ENCODE results near the gene ATF3.
"Not testable (repeated sequence)": the region's sequence is repeated elsewhere in the genome, so short reads cannot be mapped to it uniquely, and the experiment has no call there.

DNA sequence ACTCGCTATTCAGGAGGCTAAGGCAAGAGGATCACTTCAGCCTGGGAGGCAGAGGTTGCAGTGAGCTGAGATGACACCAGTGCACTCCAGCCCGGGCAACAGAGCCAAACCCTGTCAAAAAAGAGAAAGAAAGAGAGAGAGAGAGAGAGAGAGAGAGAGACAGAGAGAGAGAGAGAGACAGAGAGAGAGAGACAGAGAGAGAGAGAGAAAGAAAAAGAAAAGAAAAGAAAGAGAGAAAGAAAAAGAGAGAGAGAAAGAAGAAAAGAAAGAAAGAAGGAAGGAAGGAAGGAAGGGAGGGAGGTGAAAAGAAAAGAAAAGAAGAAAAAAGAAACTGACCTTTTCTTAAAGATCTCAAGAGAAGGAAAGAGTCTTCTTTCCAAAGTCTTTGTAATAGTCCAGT is 31.0 kb downstream of the ATF3 start:
- TF ChIP-seq, protein P1, sequence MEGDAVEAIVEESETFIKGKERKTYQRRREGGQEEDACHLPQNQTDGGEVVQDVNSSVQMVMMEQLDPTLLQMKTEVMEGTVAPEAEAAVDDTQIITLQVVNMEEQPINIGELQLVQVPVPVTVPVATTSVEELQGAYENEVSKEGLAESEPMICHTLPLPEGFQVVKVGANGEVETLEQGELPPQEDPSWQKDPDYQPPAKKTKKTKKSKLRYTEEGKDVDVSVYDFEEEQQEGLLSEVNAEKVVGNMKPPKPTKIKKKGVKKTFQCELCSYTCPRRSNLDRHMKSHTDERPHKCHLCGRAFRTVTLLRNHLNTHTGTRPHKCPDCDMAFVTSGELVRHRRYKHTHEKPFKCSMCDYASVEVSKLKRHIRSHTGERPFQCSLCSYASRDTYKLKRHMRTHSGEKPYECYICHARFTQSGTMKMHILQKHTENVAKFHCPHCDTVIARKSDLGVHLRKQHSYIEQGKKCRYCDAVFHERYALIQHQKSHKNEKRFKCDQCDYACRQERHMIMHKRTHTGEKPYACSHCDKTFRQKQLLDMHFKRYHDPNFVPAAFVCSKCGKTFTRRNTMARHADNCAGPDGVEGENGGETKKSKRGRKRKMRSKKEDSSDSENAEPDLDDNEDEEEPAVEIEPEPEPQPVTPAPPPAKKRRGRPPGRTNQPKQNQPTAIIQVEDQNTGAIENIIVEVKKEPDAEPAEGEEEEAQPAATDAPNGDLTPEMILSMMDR (conservative IDR thresholded peaks at IDR 0.05; ENCODE audit: low read depth, low read length) = not testable (repeated sequence)
- not testable (repeated sequence) for TF ChIP-seq RFX5 (IDR thresholded peaks at IDR 0.05; ENCODE audit: low read depth, low read length); RCOR1 (IDR thresholded peaks at IDR 0.05; ENCODE audit: insufficient replicate concordance, low read length); FOS (IDR thresholded peaks at IDR 0.05; ENCODE audit: low read depth, low read length); POLR2A (IDR thresholded peaks at IDR 0.05; ENCODE audit: low read depth, low read length); MXI1 (IDR thresholded peaks at IDR 0.05; ENCODE audit: borderline replicate concordance, low read depth, low read length); RAD21 (IDR thresholded peaks at IDR 0.05; ENCODE audit: low read length); SMC3 (IDR thresholded peaks at IDR 0.05; ENCODE audit: low read depth, low read length); NFE2L2 (IDR thresholded peaks at IDR 0.05; ENCODE audit: low read depth, low read length); BHLHE40 (IDR thresholded peaks at IDR 0.05; ENCODE audit: low read depth, low read length)
- TF ChIP-seq, protein P2, sequence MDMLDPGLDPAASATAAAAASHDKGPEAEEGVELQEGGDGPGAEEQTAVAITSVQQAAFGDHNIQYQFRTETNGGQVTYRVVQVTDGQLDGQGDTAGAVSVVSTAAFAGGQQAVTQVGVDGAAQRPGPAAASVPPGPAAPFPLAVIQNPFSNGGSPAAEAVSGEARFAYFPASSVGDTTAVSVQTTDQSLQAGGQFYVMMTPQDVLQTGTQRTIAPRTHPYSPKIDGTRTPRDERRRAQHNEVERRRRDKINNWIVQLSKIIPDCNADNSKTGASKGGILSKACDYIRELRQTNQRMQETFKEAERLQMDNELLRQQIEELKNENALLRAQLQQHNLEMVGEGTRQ (IDR thresholded peaks at IDR 0.05; ENCODE audit: low read depth, low read length) = not testable (repeated sequence)
- TF ChIP-seq, protein P3, sequence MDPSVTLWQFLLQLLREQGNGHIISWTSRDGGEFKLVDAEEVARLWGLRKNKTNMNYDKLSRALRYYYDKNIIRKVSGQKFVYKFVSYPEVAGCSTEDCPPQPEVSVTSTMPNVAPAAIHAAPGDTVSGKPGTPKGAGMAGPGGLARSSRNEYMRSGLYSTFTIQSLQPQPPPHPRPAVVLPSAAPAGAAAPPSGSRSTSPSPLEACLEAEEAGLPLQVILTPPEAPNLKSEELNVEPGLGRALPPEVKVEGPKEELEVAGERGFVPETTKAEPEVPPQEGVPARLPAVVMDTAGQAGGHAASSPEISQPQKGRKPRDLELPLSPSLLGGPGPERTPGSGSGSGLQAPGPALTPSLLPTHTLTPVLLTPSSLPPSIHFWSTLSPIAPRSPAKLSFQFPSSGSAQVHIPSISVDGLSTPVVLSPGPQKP (IDR thresholded peaks at IDR 0.05; ENCODE audit: borderline replicate concordance, low read depth, low read length) = not testable (repeated sequence)
